Measurements from ENCODE around the gene LIFR. TPM values are rescaled to one million over a fixed set of nuclear protein-coding genes. Genes with fewer than 3 reads are reported as not detected.

The LIFR gene
- total RNA-seq, 1 experiment from 2014 or later, result 7.8 TPM

DNA sequence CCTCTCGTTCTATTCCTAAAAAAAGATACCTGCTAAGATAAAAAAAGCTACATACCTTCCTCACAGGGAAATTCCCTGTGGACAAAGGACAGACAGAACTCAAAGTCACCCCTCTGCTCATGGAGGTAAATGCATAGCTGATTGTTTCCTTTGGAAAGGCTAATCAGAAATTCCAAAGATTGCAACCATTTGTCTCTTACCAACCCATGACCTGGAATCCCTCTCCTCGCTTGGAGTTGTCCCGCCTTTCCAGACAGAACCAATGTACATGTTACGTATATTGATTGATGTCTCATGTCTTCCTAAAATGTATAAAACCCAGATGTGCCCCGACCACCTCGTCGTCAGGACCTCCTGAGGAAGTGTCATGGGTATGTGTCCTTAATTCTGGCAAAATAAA lies 49.2 kb upstream of the LIFR start:
- Histone ChIP-seq H3K79me1 (ENCODE audit: insufficient read depth, low read depth, low read length, poor library complexity, severe bottlenecking) (no peaks in the 10 kb centered on the region), H3K27me3 (ENCODE audit: insufficient read depth, low read length) (no peaks in the 10 kb centered on the region), H3K23me2 (ENCODE audit: insufficient read length, low read depth, low read length, poor library complexity, severe bottlenecking) (no peaks in the 10 kb centered on the region), H4K20me1 (ENCODE audit: control insufficient read depth, insufficient read depth, insufficient read length) (no peaks in the 10 kb centered on the region), H2AFZ (ENCODE audit: low read length) (no peak overlapping the region), H2AK5ac (ENCODE audit: insufficient read length, low read length) (no peak overlapping the region), H2BK5ac (ENCODE audit: insufficient read length, low read length) (no peak overlapping the region), H2BK120ac (ENCODE audit: low read depth, low read length, poor library complexity, severe bottlenecking) (no peak overlapping the region), H3T11ph (ENCODE audit: low read length) (no peak overlapping the region), H2BK12ac (ENCODE audit: insufficient read length, low read depth, low read length) (no peak overlapping the region), H3K79me2 (ENCODE audit: insufficient read depth, low read length) (no peaks in the 10 kb centered on the region), H4K8ac (replicated peaks; ENCODE audit: insufficient read length, low read depth, low read length) (no peak overlapping the region), H3K23ac (ENCODE audit: insufficient read length, low read depth, low read length) (no peak overlapping the region), H3K18ac (ENCODE audit: insufficient read length, low read depth, low read length) (no peak overlapping the region), H4K91ac (ENCODE audit: insufficient read length, low read depth, low read length) (no peak overlapping the region), H3K4ac (ENCODE audit: low read depth, low read length) (no peak overlapping the region), H3K14ac (ENCODE audit: insufficient read depth, low read length) (no peak overlapping the region), H3K9me3 (ENCODE audit: control insufficient read depth, low read depth, low read length) (no peaks in the 10 kb centered on the region), H2BK15ac (ENCODE audit: low read depth, low read length) (no peak overlapping the region), H3K4me1 (ENCODE audit: insufficient read depth, low read length) (no peaks in the 10 kb centered on the region; the same call in 1 of the 2 replicates), H3K4me2 (ENCODE audit: insufficient read depth, insufficient read length, low read length) (no peak overlapping the region), H3K9ac (ENCODE audit: extremely low read depth, insufficient read length, low read length) (no peak overlapping the region), H3K27ac (ENCODE audit: insufficient read length, low read depth, low read length) (no peak overlapping the region), H4K5ac (ENCODE audit: insufficient read length, low read depth, low read length) (no peak overlapping the region), H2BK20ac (ENCODE audit: low read depth, low read length, poor library complexity, severe bottlenecking) (no peak overlapping the region), H3K56ac (ENCODE audit: insufficient read length, low read depth, low read length) (no peak overlapping the region)
- H3K4me3 Mint-ChIP-seq, result no peak overlapping the region
- peaks cover 11 to 13% of the 10 kb centered on the region in 2 experiments for H3K4me1 Mint-ChIP-seq
- no peaks in the 10 kb centered on the region; a peak in 1 of 7 replicates for H3K36me3 Mint-ChIP-seq (ENCODE audit: insufficient read depth in 1 of 3, low read depth in 3 of 3)
- no peak overlapping the region for H3K27ac Mint-ChIP-seq
- H3K9me3 Mint-ChIP-seq, result no peaks in the 10 kb centered on the region
- DNase-seq, result no peak
- WGBS (ENCODE audit: extremely low coverage, insufficient read length, low lambda C conversion rate), result no CpG with 5 or more reads among the region's 7 CpGs
- H3K27me3 Mint-ChIP-seq (ENCODE audit: low read depth), result no peaks in the 10 kb centered on the region
- TF ChIP-seq, protein P1, sequence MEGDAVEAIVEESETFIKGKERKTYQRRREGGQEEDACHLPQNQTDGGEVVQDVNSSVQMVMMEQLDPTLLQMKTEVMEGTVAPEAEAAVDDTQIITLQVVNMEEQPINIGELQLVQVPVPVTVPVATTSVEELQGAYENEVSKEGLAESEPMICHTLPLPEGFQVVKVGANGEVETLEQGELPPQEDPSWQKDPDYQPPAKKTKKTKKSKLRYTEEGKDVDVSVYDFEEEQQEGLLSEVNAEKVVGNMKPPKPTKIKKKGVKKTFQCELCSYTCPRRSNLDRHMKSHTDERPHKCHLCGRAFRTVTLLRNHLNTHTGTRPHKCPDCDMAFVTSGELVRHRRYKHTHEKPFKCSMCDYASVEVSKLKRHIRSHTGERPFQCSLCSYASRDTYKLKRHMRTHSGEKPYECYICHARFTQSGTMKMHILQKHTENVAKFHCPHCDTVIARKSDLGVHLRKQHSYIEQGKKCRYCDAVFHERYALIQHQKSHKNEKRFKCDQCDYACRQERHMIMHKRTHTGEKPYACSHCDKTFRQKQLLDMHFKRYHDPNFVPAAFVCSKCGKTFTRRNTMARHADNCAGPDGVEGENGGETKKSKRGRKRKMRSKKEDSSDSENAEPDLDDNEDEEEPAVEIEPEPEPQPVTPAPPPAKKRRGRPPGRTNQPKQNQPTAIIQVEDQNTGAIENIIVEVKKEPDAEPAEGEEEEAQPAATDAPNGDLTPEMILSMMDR (conservative IDR thresholded peaks at IDR 0.05), result no peak

Measured in H9 (cell line).